GM12878 (cell line): Measurements from ENCODE around the gene ZNF765. TPM values are rescaled to one million over a fixed set of nuclear protein-coding genes. Genes with fewer than 3 reads are reported as not detected.

ENCODE experiments used
- ATAC-seq: fragments of 200-7000 bp; cut with Tn5 transposase; 3 replicates; pipeline ENCODE4 v1.9.1; 2020; ENCODE audit warnings: mild to moderate bottlenecking, moderate library complexity
- BruUV-seq: library from RNA; stranded (reverse); fragments of 400-500 nt; replicated peaks from 2 replicates; lab custom pipeline; 2021; lab: Mats Ljungman, UMichigan
- CTCF ChIA-PET: fragments of 300-600 bp; sonication (Branson Sonifier 250); formaldehyde crosslinking; extraction: SDS; loops from one replicate; lab custom pipeline; 2021; ENCODE audit warnings: inconsistent platforms; lab: Yijun Ruan, JAX
- POLR2A ChIA-PET: fragments of 350-600 bp; formaldehyde crosslinking; extraction: SDS; loops from one replicate; lab custom pipeline; 2021; ENCODE audit warnings: inconsistent platforms; lab: Charles Lee
- RAD21 ChIA-PET: fragments of 300-600 bp; sonication (Branson Sonifier 250); formaldehyde crosslinking; loops from one replicate; lab custom pipeline; 2023; ENCODE audit warnings: antibody characterized with exemption; ENCODE audit not compliant: unreplicated experiment; lab: Charles Lee
- SMC1A ChIA-PET: fragments of 300-600 bp; sonication (Branson Sonifier 250); formaldehyde crosslinking; loops from one replicate; lab custom pipeline; 2023; ENCODE audit not compliant: unreplicated experiment, uncharacterized antibody; lab: Charles Lee
- DNase-seq: peaks from one replicate; pipeline ENCODE4 v3.0.0-alpha.2; 2011; ENCODE audit warnings: low read depth, low spot score
- FAIRE-seq: peaks from 3 replicates; lab custom pipeline; 2011; peaks lifted over from hg19 to GRCh38; lab: Jason Lieb, UNC
- H2AFZ ChIP-seq: 2 replicates; pipeline ENCODE4 v1.6.0; 2011; ENCODE audit warnings: low read depth, low read length, control low read depth; ENCODE audit not compliant: control insufficient read depth
- H3K27ac ChIP-seq: 2 replicates; pipeline ENCODE4 v1.5.1; 2011; ENCODE audit warnings: control low read depth; ENCODE audit not compliant: control insufficient read depth, insufficient read depth
- H3K27me3 ChIP-seq, 2 experiments: replicated peaks in 1 of 2; 2 replicates each; pipeline versions ENCODE4 v1.6.0 to v1.6.1; 2011; ENCODE audit warnings: low read length in 1 of 2; ENCODE audit not compliant: control insufficient read depth in 2 of 2, insufficient read depth in 2 of 2
- H3K36me3 ChIP-seq, 2 experiments: 2 replicates each; pipeline ENCODE4 v1.5.1; 2011; ENCODE audit warnings: low read length in 1 of 2; ENCODE audit not compliant: control insufficient read depth in 2 of 2, insufficient read depth in 2 of 2
- H3K4me1 ChIP-seq: 2 replicates; pipeline ENCODE4 v1.6.1; 2011; ENCODE audit warnings: mild to moderate bottlenecking, low read length, moderate library complexity, mixed read lengths; ENCODE audit not compliant: control insufficient read depth, insufficient read depth
- H3K4me2 ChIP-seq: 2 replicates; pipeline ENCODE4 v1.6.0; 2011; ENCODE audit warnings: control low read depth; ENCODE audit not compliant: control insufficient read depth, insufficient read depth
- H3K4me3 ChIP-seq: fragments of 200-600 bp; sonication (generic); 2 replicates; pipeline ENCODE4 v1.5.1; 2016
- H3K79me2 ChIP-seq: 2 replicates; pipeline ENCODE4 v1.6.0; 2011; ENCODE audit warnings: low read length; ENCODE audit not compliant: control insufficient read depth, insufficient read depth
- H3K9ac ChIP-seq: 2 replicates; pipeline ENCODE4 v1.8.0; 2011; ENCODE audit warnings: low read length, control low read depth, mixed read lengths; ENCODE audit not compliant: control insufficient read depth, insufficient read depth
- H3K9me3 ChIP-seq: replicated peaks from 3 replicates; pipeline ENCODE4 v1.5.1; 2011; ENCODE audit warnings: mild to moderate bottlenecking, low read length; ENCODE audit not compliant: control insufficient read depth, insufficient read depth
- H4K20me1 ChIP-seq: 2 replicates; pipeline ENCODE4 v1.6.0; 2011; ENCODE audit not compliant: control insufficient read depth, insufficient read depth
- BACH1 ChIP-seq: fragments of 450-650 bp; IDR thresholded peaks from 2 replicates; pipeline ENCODE4 v1.6.1; 2017; ENCODE audit warnings: mild to moderate bottlenecking, borderline replicate concordance
- FOXM1 ChIP-seq: IDR thresholded peaks from 2 replicates; pipeline ENCODE4 v1.6.1; 2012; ENCODE audit warnings: low read depth, mild to moderate bottlenecking, inconsistent platforms, low read length, moderate library complexity
- HCFC1 ChIP-seq: fragments of 150-350 bp; IDR thresholded peaks from 2 replicates; pipeline ENCODE4 v1.6.1; 2014; ENCODE audit warnings: low read length
- HDAC6 ChIP-seq: fragments of 200-600 bp; sonication (generic); IDR thresholded peaks from one replicate; pipeline ENCODE4 v1.8.0; 2017; ENCODE audit warnings: antibody characterized with exemption; ENCODE audit not compliant: unreplicated experiment
- NFXL1 ChIP-seq: fragments of 450-650 bp; IDR thresholded peaks from 2 replicates; pipeline ENCODE4 v1.6.1; 2017; ENCODE audit warnings: antibody characterized with exemption, mild to moderate bottlenecking, borderline replicate concordance
- PAX5 ChIP-seq: IDR thresholded peaks from 2 replicates; pipeline ENCODE4 v1.6.1; 2011; ENCODE audit warnings: low read depth, low read length, borderline replicate concordance
- POLR2AphosphoS5 ChIP-seq: IDR thresholded peaks from 2 replicates; pipeline ENCODE4 v1.6.1; 2011; ENCODE audit warnings: mild to moderate bottlenecking, low read length, inconsistent platforms
- RBBP5 ChIP-seq: fragments of 200-600 bp; sonication (generic); conservative IDR thresholded peaks from 2 replicates; pipeline ENCODE4 v1.6.1; 2016
- TAF1 ChIP-seq: IDR thresholded peaks from 2 replicates; pipeline ENCODE4 v1.6.1; 2011; ENCODE audit warnings: mild to moderate bottlenecking, low read depth, low read length, borderline replicate concordance
- WGBS: methylation state at CpG from one replicate; pipeline ENCODE4 v1.1.6; 2016; ENCODE audit warnings: low lambda C conversion rate; ENCODE audit not compliant: insufficient replicate concordance, insufficient coverage; ENCODE audit errors: missing lambda C conversion rate; 5-methylcytosine and 5-hydroxymethylcytosine counted together
- in situ Hi-C: fragments of 300-500 bp; cut with MboI; formaldehyde crosslinking; loops from 9 replicates; pipeline ENCODE4 v1.14.3; 2018; ENCODE audit warnings: mixed read lengths
- intact Hi-C: fragments of 100-400 bp; cut with micrococcal nuclease; formaldehyde crosslinking; loops from one replicate; pipeline ENCODE4 v1.14.2; 2022; ENCODE audit not compliant: unreplicated experiment
- polyA plus RNA-seq, 11 experiments: library from polyadenylated mRNA; depleted of rRNA in 4 of 11; unstranded in 6 of 11; stranded (reverse) in 5 of 11; fragments of >200 nt; fragmentation: Nextera tagmentation in 4 of 11; fragmentation: Illumina TruSeq in 1 of 11; extraction: Ambion mirVana in 4 of 11; extraction: Trizol in 1 of 11; gene quantifications; 1 replicate in 1 of 11; 2 replicates in 10 of 11; pipeline versions ENCODE4 v1.2.1 to v1.2.3, GENCODE V29; 2011 to 2016; ENCODE audit warnings: inconsistent platforms in 2 of 11, missing spikeins in 2 of 11, low read depth in 1 of 11
- total RNA-seq, 4 experiments: library from RNA; depleted of rRNA in 3 of 4; stranded (reverse); fragments of >200 nt in 3 of 4; fragmentation: Illumina TruSeq in 1 of 4; extraction: Trizol in 1 of 4; gene quantifications; 2 replicates each; pipeline versions ENCODE4 v1.2.1 to v1.2.3, GENCODE V29; 2013 to 2021
- TF ChIP-seq, protein P1 (sequence below): fragments of 450-650 bp; IDR thresholded peaks from 2 replicates; pipeline ENCODE4 v1.6.1; 2018; ENCODE audit warnings: borderline replicate concordance, mild to moderate bottlenecking; ENCODE audit not compliant: partially characterized antibody
- TF ChIP-seq, protein P2 (sequence below): fragments of 450-650 bp; IDR thresholded peaks from 2 replicates; pipeline ENCODE4 v1.6.1; 2017; ENCODE audit warnings: mild to moderate bottlenecking, moderate library complexity
- TF ChIP-seq, protein P3 (sequence below): fragments of 450-650 bp; IDR thresholded peaks from 2 replicates; pipeline ENCODE4 v1.6.1; 2017; ENCODE audit warnings: mild to moderate bottlenecking, low read depth, inconsistent platforms; ENCODE audit not compliant: poor library complexity, severe bottlenecking
- TF ChIP-seq, protein P4 (sequence below): fragments of 450-650 bp; IDR thresholded peaks from 2 replicates; pipeline ENCODE4 v1.6.1; 2016; ENCODE audit warnings: mild to moderate bottlenecking

The ZNF765 gene
- total and polyA plus RNA-seq, 10 of the 15 experiments (the other 5 are each of a cell fraction or from before 2014, with no cell fraction given): 2.9 to 12.7 (median 7.0) TPM

DNA sequence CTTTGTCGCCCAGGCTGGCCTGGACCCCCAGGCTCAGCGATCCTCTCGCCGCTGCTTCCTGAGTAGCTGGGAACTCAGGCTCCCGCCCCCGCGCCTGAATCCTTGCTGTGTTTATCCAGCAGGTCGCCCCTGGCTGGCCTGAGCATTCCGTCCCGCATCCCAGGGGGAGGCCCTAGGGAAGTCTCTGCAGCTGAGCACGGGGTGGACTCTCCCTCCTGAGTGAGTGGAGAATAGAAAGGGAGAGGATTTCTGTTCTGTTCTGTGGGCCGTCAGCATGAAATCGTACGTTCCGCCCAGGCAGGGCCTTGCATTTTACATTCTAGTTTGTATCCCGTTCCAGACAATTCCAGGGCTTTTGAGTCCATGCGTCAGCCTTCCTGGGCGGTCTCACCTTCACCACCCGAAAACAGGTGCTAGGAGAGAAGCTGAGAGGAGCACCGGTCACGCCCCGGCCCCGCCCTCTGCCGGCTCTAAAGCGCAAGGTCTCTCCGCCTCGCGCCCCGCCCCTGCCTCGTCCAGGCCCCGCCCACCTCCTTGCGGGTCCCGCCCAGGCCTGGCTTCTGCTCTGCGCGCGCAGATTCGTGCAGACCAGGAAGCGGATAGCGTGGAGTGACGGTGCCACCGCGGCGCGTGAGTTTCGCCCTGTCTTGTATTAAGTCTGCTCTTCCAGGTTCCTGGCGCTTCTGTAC is 36.6 kb downstream of the ZNF765 start, which contains the start of gene ZNF761:
Gene ZNF761 (plus strand): TSS at position 586 of the 689 bp plus-strand sequence. CDS start 15,285 bp downstream, outside the sequence.
- DNase-seq (peak; percentile 75), ATAC-seq (peak; percentile 100), FAIRE-seq (peak; percentile 91)
- H4K20me1 ChIP-seq: no peaks in the 10 kb centered on the region
- H2AFZ ChIP-seq: peak within 1 kb of the TSS; percentile 88
- H3K9me3 ChIP-seq: peaks cover 10% of the 10 kb centered on the region; the same call in 2 of the 3 replicates
- peak within 1 kb of the TSS; percentile 90 for H3K9ac ChIP-seq
- SMC1A ChIA-PET: no interaction called here
- WGBS: 6% methylated on average over 39 of the region's 46 CpGs
- no TSS peak for BruUV-seq
- peak within 1 kb of the TSS; percentile 82 for H3K27ac ChIP-seq
- intact Hi-C loops (no loop called here), in situ Hi-C loops (loop anchor here (10.0 kb wide), 1 partner anchor 313 kb away; no protein-coding TSS in a partner anchor)
- H3K27me3 ChIP-seq: no peaks in the 10 kb centered on the region
- peaks cover 9% of the 10 kb centered on the region for H3K79me2 ChIP-seq
- no peaks in the 10 kb centered on the region for H3K4me1 ChIP-seq
- POLR2A ChIA-PET: no interaction called here
- CTCF ChIA-PET: interaction anchor here (0.9 kb wide), 1 partner anchor 79 kb away, joined by 3 read pairs; no protein-coding TSS in a partner anchor
- H3K4me3 ChIP-seq: peak within 1 kb of the TSS; percentile 85
- H3K4me2 ChIP-seq: peak within 1 kb of the TSS; percentile 88
- RAD21 ChIA-PET: interaction anchor here (0.5 kb wide), 1 partner anchor 1854 kb away, joined by 3 read pairs; no protein-coding TSS in a partner anchor
- H3K36me3 ChIP-seq: no peaks in the 10 kb centered on the region; a peak in 2 of 4 replicates
- no peak for TF ChIP-seq FOXM1
- 0 out of 2 replicates have a peak, but pooled peaks have one; percentile 33 for TF ChIP-seq HCFC1
- TF ChIP-seq, protein P1, sequence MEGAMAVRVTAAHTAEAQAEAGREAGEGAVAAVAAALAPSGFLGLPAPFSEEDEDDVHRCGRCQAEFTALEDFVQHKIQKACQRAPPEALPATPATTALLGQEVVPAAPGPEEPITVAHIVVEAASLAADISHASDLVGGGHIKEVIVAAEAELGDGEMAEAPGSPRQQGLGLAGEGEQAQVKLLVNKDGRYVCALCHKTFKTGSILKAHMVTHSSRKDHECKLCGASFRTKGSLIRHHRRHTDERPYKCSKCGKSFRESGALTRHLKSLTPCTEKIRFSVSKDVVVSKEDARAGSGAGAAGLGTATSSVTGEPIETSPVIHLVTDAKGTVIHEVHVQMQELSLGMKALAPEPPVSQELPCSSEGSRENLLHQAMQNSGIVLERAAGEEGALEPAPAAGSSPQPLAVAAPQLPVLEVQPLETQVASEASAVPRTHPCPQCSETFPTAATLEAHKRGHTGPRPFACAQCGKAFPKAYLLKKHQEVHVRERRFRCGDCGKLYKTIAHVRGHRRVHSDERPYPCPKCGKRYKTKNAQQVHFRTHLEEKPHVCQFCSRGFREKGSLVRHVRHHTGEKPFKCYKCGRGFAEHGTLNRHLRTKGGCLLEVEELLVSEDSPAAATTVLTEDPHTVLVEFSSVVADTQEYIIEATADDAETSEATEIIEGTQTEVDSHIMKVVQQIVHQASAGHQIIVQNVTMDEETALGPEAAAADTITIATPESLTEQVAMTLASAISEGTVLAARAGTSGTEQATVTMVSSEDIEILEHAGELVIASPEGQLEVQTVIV: peak; percentile 36
- TF ChIP-seq TAF1: peak; percentile 73
- TF ChIP-seq, protein P2, sequence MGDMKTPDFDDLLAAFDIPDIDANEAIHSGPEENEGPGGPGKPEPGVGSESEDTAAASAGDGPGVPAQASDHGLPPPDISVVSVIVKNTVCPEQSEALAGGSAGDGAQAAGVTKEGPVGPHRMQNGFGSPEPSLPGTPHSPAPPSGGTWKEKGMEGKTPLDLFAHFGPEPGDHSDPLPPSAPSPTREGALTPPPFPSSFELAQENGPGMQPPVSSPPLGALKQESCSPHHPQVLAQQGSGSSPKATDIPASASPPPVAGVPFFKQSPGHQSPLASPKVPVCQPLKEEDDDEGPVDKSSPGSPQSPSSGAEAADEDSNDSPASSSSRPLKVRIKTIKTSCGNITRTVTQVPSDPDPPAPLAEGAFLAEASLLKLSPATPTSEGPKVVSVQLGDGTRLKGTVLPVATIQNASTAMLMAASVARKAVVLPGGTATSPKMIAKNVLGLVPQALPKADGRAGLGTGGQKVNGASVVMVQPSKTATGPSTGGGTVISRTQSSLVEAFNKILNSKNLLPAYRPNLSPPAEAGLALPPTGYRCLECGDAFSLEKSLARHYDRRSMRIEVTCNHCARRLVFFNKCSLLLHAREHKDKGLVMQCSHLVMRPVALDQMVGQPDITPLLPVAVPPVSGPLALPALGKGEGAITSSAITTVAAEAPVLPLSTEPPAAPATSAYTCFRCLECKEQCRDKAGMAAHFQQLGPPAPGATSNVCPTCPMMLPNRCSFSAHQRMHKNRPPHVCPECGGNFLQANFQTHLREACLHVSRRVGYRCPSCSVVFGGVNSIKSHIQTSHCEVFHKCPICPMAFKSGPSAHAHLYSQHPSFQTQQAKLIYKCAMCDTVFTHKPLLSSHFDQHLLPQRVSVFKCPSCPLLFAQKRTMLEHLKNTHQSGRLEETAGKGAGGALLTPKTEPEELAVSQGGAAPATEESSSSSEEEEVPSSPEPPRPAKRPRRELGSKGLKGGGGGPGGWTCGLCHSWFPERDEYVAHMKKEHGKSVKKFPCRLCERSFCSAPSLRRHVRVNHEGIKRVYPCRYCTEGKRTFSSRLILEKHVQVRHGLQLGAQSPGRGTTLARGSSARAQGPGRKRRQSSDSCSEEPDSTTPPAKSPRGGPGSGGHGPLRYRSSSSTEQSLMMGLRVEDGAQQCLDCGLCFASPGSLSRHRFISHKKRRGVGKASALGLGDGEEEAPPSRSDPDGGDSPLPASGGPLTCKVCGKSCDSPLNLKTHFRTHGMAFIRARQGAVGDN: peak; percentile 63; the same call in 1 of the 2 replicates
- no peak for TF ChIP-seq HDAC6
- no peak for TF ChIP-seq NFXL1
- peak; percentile 28; the same call in 1 of the 2 replicates for TF ChIP-seq BACH1
- TF ChIP-seq, protein P3, sequence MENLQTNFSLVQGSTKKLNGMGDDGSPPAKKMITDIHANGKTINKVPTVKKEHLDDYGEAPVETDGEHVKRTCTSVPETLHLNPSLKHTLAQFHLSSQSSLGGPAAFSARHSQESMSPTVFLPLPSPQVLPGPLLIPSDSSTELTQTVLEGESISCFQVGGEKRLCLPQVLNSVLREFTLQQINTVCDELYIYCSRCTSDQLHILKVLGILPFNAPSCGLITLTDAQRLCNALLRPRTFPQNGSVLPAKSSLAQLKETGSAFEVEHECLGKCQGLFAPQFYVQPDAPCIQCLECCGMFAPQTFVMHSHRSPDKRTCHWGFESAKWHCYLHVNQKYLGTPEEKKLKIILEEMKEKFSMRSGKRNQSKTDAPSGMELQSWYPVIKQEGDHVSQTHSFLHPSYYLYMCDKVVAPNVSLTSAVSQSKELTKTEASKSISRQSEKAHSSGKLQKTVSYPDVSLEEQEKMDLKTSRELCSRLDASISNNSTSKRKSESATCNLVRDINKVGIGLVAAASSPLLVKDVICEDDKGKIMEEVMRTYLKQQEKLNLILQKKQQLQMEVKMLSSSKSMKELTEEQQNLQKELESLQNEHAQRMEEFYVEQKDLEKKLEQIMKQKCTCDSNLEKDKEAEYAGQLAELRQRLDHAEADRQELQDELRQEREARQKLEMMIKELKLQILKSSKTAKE: no peak
- peak; percentile 93 for TF ChIP-seq POLR2AphosphoS5
- no peak for TF ChIP-seq RBBP5
- TF ChIP-seq PAX5: 0 out of 2 replicates have a peak, but pooled peaks have one; percentile 24
- TF ChIP-seq, protein P4, sequence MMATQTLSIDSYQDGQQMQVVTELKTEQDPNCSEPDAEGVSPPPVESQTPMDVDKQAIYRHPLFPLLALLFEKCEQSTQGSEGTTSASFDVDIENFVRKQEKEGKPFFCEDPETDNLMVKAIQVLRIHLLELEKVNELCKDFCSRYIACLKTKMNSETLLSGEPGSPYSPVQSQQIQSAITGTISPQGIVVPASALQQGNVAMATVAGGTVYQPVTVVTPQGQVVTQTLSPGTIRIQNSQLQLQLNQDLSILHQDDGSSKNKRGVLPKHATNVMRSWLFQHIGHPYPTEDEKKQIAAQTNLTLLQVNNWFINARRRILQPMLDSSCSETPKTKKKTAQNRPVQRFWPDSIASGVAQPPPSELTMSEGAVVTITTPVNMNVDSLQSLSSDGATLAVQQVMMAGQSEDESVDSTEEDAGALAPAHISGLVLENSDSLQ: peak; percentile 72
